Neural cell (in vitro differentiated cells): ENCODE measurements around the gene VSIG10L. TPM values are rescaled to one million over a fixed set of nuclear protein-coding genes. Genes with fewer than 3 reads are reported as not detected.

Experiments
- H2AFZ ChIP-seq: fragments of 200-600, 300-800 bp; sonication (generic), shearing (Covaris generic); 2 replicates; pipeline ENCODE4 v1.6.0; 2014; ENCODE audit warnings: low read depth, mild to moderate bottlenecking, antibody characterized with exemption, low read length, moderate library complexity
- H3F3A ChIP-seq: fragments of 200-600 bp; shearing (Covaris generic); 2 replicates; pipeline ENCODE4 v1.6.1; 2016; ENCODE audit warnings: mild to moderate bottlenecking, moderate library complexity, mixed read lengths, antibody characterized with exemption, low read length; ENCODE audit not compliant: insufficient read depth, poor library complexity, severe bottlenecking
- H3K27ac ChIP-seq: fragments of 200-600, 300-800 bp; sonication (generic), shearing (Covaris generic); 2 replicates; pipeline ENCODE4 v1.5.1; 2014; ENCODE audit warnings: mild to moderate bottlenecking, low read length, moderate library complexity
- H3K27me3 ChIP-seq: fragments of 300-800, 200-600 bp; sonication (generic), shearing (Covaris generic); 2 replicates; pipeline ENCODE4 v1.6.0; 2014; ENCODE audit warnings: mild to moderate bottlenecking, low read depth, low read length, moderate library complexity; ENCODE audit not compliant: insufficient read depth
- H3K36me3 ChIP-seq: fragments of 300-800, 200-600 bp; sonication (generic), shearing (Covaris generic); 2 replicates; pipeline ENCODE4 v1.5.1; 2014; ENCODE audit warnings: mild to moderate bottlenecking, antibody characterized with exemption, low read length, moderate library complexity; ENCODE audit not compliant: insufficient read depth
- H3K4me2 ChIP-seq: fragments of 300-800, 200-600 bp; sonication (generic), shearing (Covaris generic); 2 replicates; pipeline ENCODE4 v1.6.0; 2014; ENCODE audit warnings: mild to moderate bottlenecking, low read length
- H3K4me3 ChIP-seq: fragments of 300-800, 200-600 bp; sonication (generic), shearing (Covaris generic); 2 replicates; pipeline ENCODE4 v1.5.1; 2014; ENCODE audit warnings: mild to moderate bottlenecking, low read length, moderate library complexity
- H3K79me2 ChIP-seq: fragments of 200-600 bp; shearing (Covaris generic); replicated peaks from 2 replicates; pipeline ENCODE4 v1.6.0; 2014; ENCODE audit warnings: mild to moderate bottlenecking, low read length, moderate library complexity; ENCODE audit not compliant: insufficient read depth
- H3K9ac ChIP-seq: fragments of 300-800, 200-600 bp; sonication (generic), shearing (Covaris generic); 2 replicates; pipeline ENCODE4 v1.6.1; 2016; ENCODE audit warnings: mild to moderate bottlenecking, low read length, mixed read lengths
- H3K9me2 ChIP-seq: fragments of 200-600 bp; shearing (Covaris generic); 2 replicates; pipeline ENCODE4 v1.6.1; 2016; ENCODE audit warnings: mild to moderate bottlenecking, low read length, mixed read lengths; ENCODE audit not compliant: insufficient read depth
- H3K9me3 ChIP-seq: fragments of 200-600, 300-800 bp; sonication (generic), shearing (Covaris generic); 2 replicates; pipeline ENCODE4 v1.6.1; 2016; ENCODE audit warnings: mild to moderate bottlenecking, mixed run types, low read length, moderate library complexity, mixed read lengths
- H4K20me1 ChIP-seq: fragments of 200-600 bp; shearing (Covaris generic); 2 replicates; pipeline ENCODE4 v1.6.1; 2016; ENCODE audit warnings: mild to moderate bottlenecking, mixed run types; ENCODE audit not compliant: insufficient read depth
- EP300 ChIP-seq: fragments of 450-650 bp; conservative IDR thresholded peaks from 2 replicates; pipeline ENCODE4 v1.6.1; 2014; ENCODE audit warnings: antibody characterized with exemption, mild to moderate bottlenecking, moderate library complexity; ENCODE audit not compliant: poor library complexity, severe bottlenecking
- EZH2 ChIP-seq: fragments of 200-600, 300-800 bp; shearing (Covaris generic), sonication (generic); IDR thresholded peaks from 2 replicates; pipeline ENCODE4 v1.6.1; 2014; ENCODE audit warnings: antibody characterized with exemption, low read length, borderline replicate concordance, mild to moderate bottlenecking; ENCODE audit not compliant: insufficient read depth, poor library complexity, severe bottlenecking
- MXI1 ChIP-seq: fragments of 450-650 bp; conservative IDR thresholded peaks from 2 replicates; pipeline ENCODE4 v1.6.1; 2014; ENCODE audit warnings: antibody characterized with exemption, mild to moderate bottlenecking; ENCODE audit not compliant: poor library complexity, severe bottlenecking
- POLR2AphosphoS5 ChIP-seq: IDR thresholded peaks from 2 replicates; pipeline ENCODE4 v1.6.1; 2012
- RAD21 ChIP-seq: fragments of 450-650 bp; conservative IDR thresholded peaks from 2 replicates; pipeline ENCODE4 v1.6.1; 2014; ENCODE audit warnings: antibody characterized with exemption, mild to moderate bottlenecking, moderate library complexity
- REST ChIP-seq: IDR thresholded peaks from 2 replicates; pipeline ENCODE4 v1.6.1; 2012; ENCODE audit warnings: borderline replicate concordance
- SMC3 ChIP-seq: fragments of 450-650 bp; conservative IDR thresholded peaks from 2 replicates; pipeline ENCODE4 v1.6.1; 2014; ENCODE audit warnings: antibody characterized with exemption, mild to moderate bottlenecking, moderate library complexity; ENCODE audit not compliant: poor library complexity
- TAF1 ChIP-seq: IDR thresholded peaks from 2 replicates; pipeline ENCODE4 v1.6.1; 2012; ENCODE audit warnings: low read depth
- polyA plus RNA-seq: library from polyadenylated mRNA; depleted of rRNA; stranded (reverse); fragments of >200 nt; gene quantifications from 2 replicates; pipeline ENCODE4 v1.2.3, GENCODE V29; 2014
- TF ChIP-seq, protein P1 (sequence below): fragments of 450-650 bp; IDR thresholded peaks from 2 replicates; pipeline ENCODE4 v1.5.1; 2014; ENCODE audit warnings: antibody characterized with exemption, mild to moderate bottlenecking, moderate library complexity; ENCODE audit not compliant: poor library complexity, severe bottlenecking

VSIG10L gene
- polyA plus RNA-seq, 1 donor from 2014 or later: 2.3 TPM

- Histone ChIP-seq H3K36me3 (no peaks in the 10 kb centered on the region), H3K4me2 (no peak overlapping the region), H3K9me2 (no peaks in the 10 kb centered on the region), H3K9ac (no peak overlapping the region), H2AFZ (no peak overlapping the region), H3K27ac (no peak overlapping the region), H4K20me1 (no peaks in the 10 kb centered on the region), H3F3A (no peaks in the 10 kb centered on the region), H3K4me3 (no peak overlapping the region), H3K79me2 (no peaks in the 10 kb centered on the region), H3K27me3 (no peaks in the 10 kb centered on the region), H3K9me3 (no peaks in the 10 kb centered on the region)
- TF ChIP-seq EZH2 (no peak), EP300 (no peak), POLR2AphosphoS5 (no peak), TAF1 (no peak), REST (no peak), SMC3 (no peak), MXI1 (no peak), RAD21 (no peak)
- TF ChIP-seq, protein P1, sequence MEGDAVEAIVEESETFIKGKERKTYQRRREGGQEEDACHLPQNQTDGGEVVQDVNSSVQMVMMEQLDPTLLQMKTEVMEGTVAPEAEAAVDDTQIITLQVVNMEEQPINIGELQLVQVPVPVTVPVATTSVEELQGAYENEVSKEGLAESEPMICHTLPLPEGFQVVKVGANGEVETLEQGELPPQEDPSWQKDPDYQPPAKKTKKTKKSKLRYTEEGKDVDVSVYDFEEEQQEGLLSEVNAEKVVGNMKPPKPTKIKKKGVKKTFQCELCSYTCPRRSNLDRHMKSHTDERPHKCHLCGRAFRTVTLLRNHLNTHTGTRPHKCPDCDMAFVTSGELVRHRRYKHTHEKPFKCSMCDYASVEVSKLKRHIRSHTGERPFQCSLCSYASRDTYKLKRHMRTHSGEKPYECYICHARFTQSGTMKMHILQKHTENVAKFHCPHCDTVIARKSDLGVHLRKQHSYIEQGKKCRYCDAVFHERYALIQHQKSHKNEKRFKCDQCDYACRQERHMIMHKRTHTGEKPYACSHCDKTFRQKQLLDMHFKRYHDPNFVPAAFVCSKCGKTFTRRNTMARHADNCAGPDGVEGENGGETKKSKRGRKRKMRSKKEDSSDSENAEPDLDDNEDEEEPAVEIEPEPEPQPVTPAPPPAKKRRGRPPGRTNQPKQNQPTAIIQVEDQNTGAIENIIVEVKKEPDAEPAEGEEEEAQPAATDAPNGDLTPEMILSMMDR: no peak
Observed at GRCh38 chr19:51317968-51318367, 24.0 kb downstream of the VSIG10L start.

DNA sequence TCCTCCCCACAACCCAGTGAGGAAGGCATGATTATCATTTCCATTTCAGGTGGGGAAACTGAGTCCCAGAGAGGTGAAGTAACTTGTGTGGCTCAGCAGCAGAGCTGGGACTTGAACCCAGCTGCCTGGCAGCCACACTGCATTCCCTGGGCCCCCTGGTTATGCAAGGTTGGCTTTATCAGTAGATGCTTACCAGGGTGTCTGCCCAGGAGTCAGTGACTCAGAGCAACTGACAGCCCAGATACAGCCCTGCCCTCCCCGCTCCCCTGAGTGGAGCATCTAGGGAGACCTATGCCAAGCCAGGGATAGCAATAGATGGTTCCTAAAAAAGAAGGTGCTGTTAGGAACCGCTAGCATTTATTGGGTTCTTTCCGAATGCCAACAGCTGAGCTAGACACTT, 24.6 kb downstream of the VSIG10L start:
- Histone ChIP-seq H3K36me3 (no peaks in the 10 kb centered on the region), H2AFZ (no peak overlapping the region), H3K27ac (no peak overlapping the region), H3F3A (no peaks in the 10 kb centered on the region), H3K4me2 (no peak overlapping the region), H3K4me3 (no peak overlapping the region), H3K27me3 (no peaks in the 10 kb centered on the region), H3K79me2 (peaks cover under 1% of the 10 kb centered on the region), H3K9me3 (no peaks in the 10 kb centered on the region), H3K9me2 (no peaks in the 10 kb centered on the region), H3K9ac (no peak overlapping the region), H4K20me1 (no peaks in the 10 kb centered on the region)
- TF ChIP-seq RAD21: no peak
- TF ChIP-seq, protein P1: no peak
